ENCODE measurements around the gene SMAD4. TPM values are rescaled to one million over a fixed set of nuclear protein-coding genes. Genes with fewer than 3 reads are reported as not detected.

SMAD4 gene
- total RNA-seq, 1 experiment from 2014 or later = 96.3 TPM

- intact Hi-C loops (cut with micrococcal nuclease) = no loop called here
- H2AFZ ChIP-seq (ENCODE audit: low read depth, low read length, poor library complexity, severe bottlenecking) = no peak overlapping the region
- ATAC-seq (0 out of 2 replicates have a peak, but pooled peaks have one; percentile 25), DNase-seq (ENCODE audit: low read depth, low spot score) (no peak)
- TF ChIP-seq ELF1 (IDR thresholded peaks at IDR 0.05; ENCODE audit: borderline replicate concordance, low read depth) (no peak), POLR2A (IDR thresholded peaks at IDR 0.05; ENCODE audit: borderline replicate concordance, extremely low read depth, insufficient read depth, insufficient read length) (no peak), CBX3 (IDR thresholded peaks at IDR 0.05; ENCODE audit: low read depth) (no peak), ATF3 (IDR thresholded peaks at IDR 0.05) (no peak), EZH2 (IDR thresholded peaks at IDR 0.05) (no peak), FOSL1 (IDR thresholded peaks at IDR 0.05; ENCODE audit: low read depth) (no peak), SP1 (IDR thresholded peaks at IDR 0.05; ENCODE audit: low read depth) (no peak), CEBPB (IDR thresholded peaks at IDR 0.05; ENCODE audit: low read depth) (no peak), YY1 (IDR thresholded peaks at IDR 0.05; ENCODE audit: extremely low read depth, insufficient replicate concordance, low read depth, low read length) (no peak), TCF7L2 (IDR thresholded peaks at IDR 0.05; ENCODE audit: borderline replicate concordance, extremely low read depth, insufficient read depth, insufficient read length) (no peak), JUND (IDR thresholded peaks at IDR 0.05) (no peak)
- TF ChIP-seq, protein P1, sequence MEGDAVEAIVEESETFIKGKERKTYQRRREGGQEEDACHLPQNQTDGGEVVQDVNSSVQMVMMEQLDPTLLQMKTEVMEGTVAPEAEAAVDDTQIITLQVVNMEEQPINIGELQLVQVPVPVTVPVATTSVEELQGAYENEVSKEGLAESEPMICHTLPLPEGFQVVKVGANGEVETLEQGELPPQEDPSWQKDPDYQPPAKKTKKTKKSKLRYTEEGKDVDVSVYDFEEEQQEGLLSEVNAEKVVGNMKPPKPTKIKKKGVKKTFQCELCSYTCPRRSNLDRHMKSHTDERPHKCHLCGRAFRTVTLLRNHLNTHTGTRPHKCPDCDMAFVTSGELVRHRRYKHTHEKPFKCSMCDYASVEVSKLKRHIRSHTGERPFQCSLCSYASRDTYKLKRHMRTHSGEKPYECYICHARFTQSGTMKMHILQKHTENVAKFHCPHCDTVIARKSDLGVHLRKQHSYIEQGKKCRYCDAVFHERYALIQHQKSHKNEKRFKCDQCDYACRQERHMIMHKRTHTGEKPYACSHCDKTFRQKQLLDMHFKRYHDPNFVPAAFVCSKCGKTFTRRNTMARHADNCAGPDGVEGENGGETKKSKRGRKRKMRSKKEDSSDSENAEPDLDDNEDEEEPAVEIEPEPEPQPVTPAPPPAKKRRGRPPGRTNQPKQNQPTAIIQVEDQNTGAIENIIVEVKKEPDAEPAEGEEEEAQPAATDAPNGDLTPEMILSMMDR (IDR thresholded peaks at IDR 0.05 in 2 of 3, conservative IDR thresholded peaks at IDR 0.05 in 1 of 3; ENCODE audit: borderline replicate concordance in 1 of 3, insufficient read depth in 1 of 3, low read depth in 2 of 3, low read length in 2 of 3) = no peak
- TF ChIP-seq, protein P2, sequence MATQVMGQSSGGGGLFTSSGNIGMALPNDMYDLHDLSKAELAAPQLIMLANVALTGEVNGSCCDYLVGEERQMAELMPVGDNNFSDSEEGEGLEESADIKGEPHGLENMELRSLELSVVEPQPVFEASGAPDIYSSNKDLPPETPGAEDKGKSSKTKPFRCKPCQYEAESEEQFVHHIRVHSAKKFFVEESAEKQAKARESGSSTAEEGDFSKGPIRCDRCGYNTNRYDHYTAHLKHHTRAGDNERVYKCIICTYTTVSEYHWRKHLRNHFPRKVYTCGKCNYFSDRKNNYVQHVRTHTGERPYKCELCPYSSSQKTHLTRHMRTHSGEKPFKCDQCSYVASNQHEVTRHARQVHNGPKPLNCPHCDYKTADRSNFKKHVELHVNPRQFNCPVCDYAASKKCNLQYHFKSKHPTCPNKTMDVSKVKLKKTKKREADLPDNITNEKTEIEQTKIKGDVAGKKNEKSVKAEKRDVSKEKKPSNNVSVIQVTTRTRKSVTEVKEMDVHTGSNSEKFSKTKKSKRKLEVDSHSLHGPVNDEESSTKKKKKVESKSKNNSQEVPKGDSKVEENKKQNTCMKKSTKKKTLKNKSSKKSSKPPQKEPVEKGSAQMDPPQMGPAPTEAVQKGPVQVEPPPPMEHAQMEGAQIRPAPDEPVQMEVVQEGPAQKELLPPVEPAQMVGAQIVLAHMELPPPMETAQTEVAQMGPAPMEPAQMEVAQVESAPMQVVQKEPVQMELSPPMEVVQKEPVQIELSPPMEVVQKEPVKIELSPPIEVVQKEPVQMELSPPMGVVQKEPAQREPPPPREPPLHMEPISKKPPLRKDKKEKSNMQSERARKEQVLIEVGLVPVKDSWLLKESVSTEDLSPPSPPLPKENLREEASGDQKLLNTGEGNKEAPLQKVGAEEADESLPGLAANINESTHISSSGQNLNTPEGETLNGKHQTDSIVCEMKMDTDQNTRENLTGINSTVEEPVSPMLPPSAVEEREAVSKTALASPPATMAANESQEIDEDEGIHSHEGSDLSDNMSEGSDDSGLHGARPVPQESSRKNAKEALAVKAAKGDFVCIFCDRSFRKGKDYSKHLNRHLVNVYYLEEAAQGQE (IDR thresholded peaks at IDR 0.05; ENCODE audit: low read depth) = no peak
- TF ChIP-seq, protein P3, sequence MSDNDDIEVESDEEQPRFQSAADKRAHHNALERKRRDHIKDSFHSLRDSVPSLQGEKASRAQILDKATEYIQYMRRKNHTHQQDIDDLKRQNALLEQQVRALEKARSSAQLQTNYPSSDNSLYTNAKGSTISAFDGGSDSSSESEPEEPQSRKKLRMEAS (IDR thresholded peaks at IDR 0.05) = no peak
- no peaks in the 10 kb centered on the region for H3K36me3 ChIP-seq (ENCODE audit: control insufficient read depth in 1 of 2, insufficient read depth in 2 of 2, low read length in 2 of 2)
- H4K20me1 ChIP-seq (ENCODE audit: insufficient read depth) = no peaks in the 10 kb centered on the region
- H3K9ac ChIP-seq (ENCODE audit: low read length) = no peak overlapping the region
- no TSS peak for BruUV-seq (replicated peaks)
- no peaks in the 10 kb centered on the region for H3K9me2 ChIP-seq (ENCODE audit: insufficient read depth)
- H3K27me3 ChIP-seq (ENCODE audit: insufficient read depth, low read length) = no peaks in the 10 kb centered on the region
- H3K27ac ChIP-seq (ENCODE audit: low read depth, low read length) = no peak overlapping the region
- no peak overlapping the region for H3K4me3 ChIP-seq (replicated peaks in 1 of 2; ENCODE audit: low read depth in 1 of 2, low read length in 2 of 2)
- POLR2A ChIA-PET = no interaction called here
- H3K9me3 ChIP-seq (ENCODE audit: control insufficient read depth in 1 of 2, insufficient read depth in 1 of 2, low read depth in 1 of 2, low read length in 2 of 2) = no peaks in the 10 kb centered on the region
- RAD21 ChIA-PET (ENCODE audit: low non-redundant PET in 1 of 2, low total read pairs in 2 of 2, uncharacterized antibody in 2 of 2, unreplicated experiment in 2 of 2) = no interaction called here
- H3K4me2 ChIP-seq (ENCODE audit: low read length) = peak overlapping the region; percentile 29; the same call in 1 of the 2 replicates
- peaks cover 2 to 9% of the 10 kb centered on the region in 2 experiments; a peak in 1 of 4 replicates for H3K4me1 ChIP-seq (ENCODE audit: control insufficient read depth in 1 of 2, insufficient read depth in 2 of 2, low read length in 2 of 2)
- CTCF ChIA-PET = no interaction called here
- H3K79me2 ChIP-seq (ENCODE audit: insufficient read depth, low read length) = no peaks in the 10 kb centered on the region
Measured at GRCh38 chr18:50986360-50987087, 43.5 kb upstream of the SMAD4 start.

Data from HCT116 (cell line).